NCI-H2196 treated with DMSO at 0.1 percent for 48 hours (cell line): ENCODE results near the gene AIM2.

Source experiments
- DNase-seq: peaks from one replicate; lab custom pipeline; 2025; ENCODE audit not compliant: unreplicated experiment; lab: John Stamatoyannopoulos, UW

Gene AIM2

GRCh38 chr1:159023723-159024122, 52.8 kb downstream of the AIM2 start:
- DNase-seq, result no peak

GRCh38 chr1:159015440-159015909, 61.1 kb downstream of the AIM2 start:
- DNase-seq, result no peak

DNA sequence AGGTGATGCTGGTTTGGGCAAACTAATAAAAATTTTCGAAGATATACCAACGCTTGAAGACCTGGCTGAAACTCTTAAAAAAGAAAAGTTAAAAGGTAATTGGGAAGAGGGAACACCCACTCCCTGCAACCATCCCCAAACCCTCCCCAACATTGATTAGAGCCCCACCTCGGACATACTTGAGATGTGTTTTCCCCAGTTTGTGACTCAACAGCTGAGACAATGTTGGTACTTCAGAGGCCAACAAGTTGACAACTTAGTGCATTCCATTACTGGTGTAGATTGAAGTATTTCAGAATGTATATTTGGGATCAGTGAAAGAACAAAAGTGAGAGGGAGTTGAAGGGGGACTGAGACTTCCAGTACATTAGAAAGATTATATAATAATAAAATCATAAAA, 61.7 kb downstream of the AIM2 start:
- DNase-seq, result no peak

GRCh38 chr1:159014003-159014571, 62.5 kb downstream of the AIM2 start:
- DNase-seq, result no peak

DNA sequence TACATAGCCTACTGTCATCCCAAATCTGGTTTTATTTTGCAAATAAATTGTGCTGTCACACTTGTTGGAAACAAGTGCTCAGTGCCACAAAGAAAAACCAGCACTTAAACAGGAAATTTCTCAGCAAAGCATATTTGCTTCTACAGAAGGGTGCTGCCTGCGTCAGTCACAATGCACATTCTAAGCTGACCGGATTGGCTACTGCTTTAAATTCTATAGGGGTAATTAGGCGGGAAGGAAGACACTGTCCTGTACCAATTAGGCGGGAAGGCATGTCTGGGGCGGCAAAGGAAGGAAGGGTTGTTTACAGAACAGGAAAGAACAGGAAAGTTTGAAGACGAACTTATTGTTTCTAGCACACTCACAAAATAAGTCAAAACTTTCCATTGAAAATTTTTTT, 64.1 kb downstream of the AIM2 start:
- DNase-seq, result no peak
